GM23338 (cell line): ENCODE results near the gene TCEA2. TPM values are rescaled to one million over a fixed set of nuclear protein-coding genes. Genes with fewer than 3 reads are reported as not detected.

Source experiments
- ATAC-seq: fragments of 200-7000 bp; cut with Tn5 transposase; 3 replicates; pipeline ENCODE4 v1.9.1; 2020
- DNase-seq: peaks from one replicate; pipeline ENCODE4 v3.0.0-alpha.2; 2015; ENCODE audit warnings: low spot score
- H2AFZ ChIP-seq: fragments of 200-600 bp; sonication (generic); 2 replicates; pipeline ENCODE4 v1.8.0; 2016; ENCODE audit warnings: antibody characterized with exemption, mild to moderate bottlenecking, moderate library complexity
- H3F3A ChIP-seq: fragments of 200-600 bp; sonication (generic); replicated peaks from 2 replicates; pipeline ENCODE4 v1.8.0; 2017; ENCODE audit warnings: antibody characterized with exemption, mixed run types, low read depth
- H3K27ac ChIP-seq: fragments of 200-600 bp; sonication (generic); 2 replicates; pipeline ENCODE4 v1.6.1; 2016; ENCODE audit warnings: low read depth
- H3K27me3 ChIP-seq: fragments of 200-600 bp; sonication (generic); 2 replicates; pipeline ENCODE4 v1.8.0; 2016; ENCODE audit warnings: mild to moderate bottlenecking, mixed run types, moderate library complexity; ENCODE audit not compliant: insufficient read depth
- H3K36me3 ChIP-seq: fragments of 200-600 bp; sonication (generic); 2 replicates; pipeline ENCODE4 v1.8.0; 2016; ENCODE audit warnings: mild to moderate bottlenecking; ENCODE audit not compliant: insufficient read depth
- H3K4me1 ChIP-seq: fragments of 200-600 bp; sonication (generic); 2 replicates; pipeline ENCODE4 v1.8.0; 2016; ENCODE audit warnings: mild to moderate bottlenecking, moderate library complexity; ENCODE audit not compliant: insufficient read depth
- H3K4me2 ChIP-seq: fragments of 200-600 bp; sonication (generic); 2 replicates; pipeline ENCODE4 v1.7.1; 2017; ENCODE audit warnings: mixed run types
- H3K4me3 ChIP-seq: fragments of 200-600 bp; sonication (generic); 2 replicates; pipeline ENCODE4 v1.6.1; 2016; ENCODE audit warnings: mixed run types
- H3K79me2 ChIP-seq: fragments of 200-600 bp; sonication (generic); replicated peaks from 2 replicates; pipeline ENCODE4 v1.8.0; 2017; ENCODE audit warnings: mild to moderate bottlenecking; ENCODE audit not compliant: insufficient read depth
- H3K9me2 ChIP-seq: fragments of 200-600 bp; sonication (generic); 2 replicates; pipeline ENCODE4 v1.8.0; 2017; ENCODE audit not compliant: insufficient read depth
- H4K20me1 ChIP-seq: fragments of 200-600 bp; sonication (generic); replicated peaks from 2 replicates; pipeline ENCODE4 v1.8.0; 2017; ENCODE audit warnings: mild to moderate bottlenecking; ENCODE audit not compliant: insufficient read depth
- H3K27ac Mint-ChIP-seq: 2 replicates; pipeline ENCODE4 v1.8.0; 2020; ENCODE audit warnings: inconsistent platforms, mild to moderate bottlenecking, moderate library complexity, mixed read lengths
- H3K27me3 Mint-ChIP-seq: 3 replicates; pipeline ENCODE4 v1.8.0; 2022; ENCODE audit warnings: low read depth, mild to moderate bottlenecking, moderate library complexity, mixed read lengths, inconsistent platforms; ENCODE audit not compliant: insufficient read depth, poor library complexity
- H3K36me3 Mint-ChIP-seq: 3 replicates; pipeline ENCODE4 v1.8.0; 2021; ENCODE audit warnings: low read depth, mild to moderate bottlenecking, inconsistent platforms, moderate library complexity, mixed read lengths
- H3K4me1 Mint-ChIP-seq: 3 replicates; pipeline ENCODE4 v1.8.0; 2020; ENCODE audit warnings: mild to moderate bottlenecking, inconsistent platforms, mixed read lengths
- H3K4me3 Mint-ChIP-seq: 3 replicates; pipeline ENCODE4 v1.8.0; 2021; ENCODE audit warnings: moderate library complexity, mild to moderate bottlenecking, inconsistent platforms, mixed read lengths
- H3K9me3 Mint-ChIP-seq: 3 replicates; pipeline ENCODE4 v1.8.0; 2020; ENCODE audit warnings: moderate library complexity, mild to moderate bottlenecking, inconsistent platforms, mixed read lengths
- CREB1 ChIP-seq: fragments of 250-450 bp; sonication (Bioruptor Pico); IDR thresholded peaks from 2 replicates; pipeline ENCODE4 v1.5.0; 2020; ENCODE audit warnings: low read depth, mild to moderate bottlenecking, moderate library complexity
- CTCF ChIP-seq, 2 experiments: fragments of 200-600 bp in 1 of 2; sonication (generic) in 1 of 2; conservative IDR thresholded peaks; 2 replicates each; pipeline versions ENCODE4 v1.5.1 to v1.6.1; 2016 to 2017; ENCODE audit warnings: antibody characterized with exemption in 2 of 2, low read depth in 2 of 2, mild to moderate bottlenecking in 2 of 2, moderate library complexity in 1 of 2
- ETS1 ChIP-seq: IDR thresholded peaks from 2 replicates; pipeline ENCODE4 v1.6.1; 2016; ENCODE audit warnings: antibody characterized with exemption
- EZH2 ChIP-seq: fragments of 200-600 bp; sonication (generic); IDR thresholded peaks from one replicate; pipeline ENCODE4 v1.8.0; 2017; ENCODE audit warnings: antibody characterized with exemption, mild to moderate bottlenecking, low read depth; ENCODE audit not compliant: unreplicated experiment
- EZH2phosphoT487 ChIP-seq: fragments of 200-600 bp; sonication (generic); IDR thresholded peaks from one replicate; pipeline ENCODE4 v1.8.1; 2018; ENCODE audit warnings: antibody characterized with exemption; ENCODE audit not compliant: unreplicated experiment
- JUNB ChIP-seq: IDR thresholded peaks from one replicate; pipeline ENCODE4 v1.6.1; 2016; ENCODE audit warnings: antibody characterized with exemption; ENCODE audit not compliant: unreplicated experiment
- NANOG ChIP-seq: IDR thresholded peaks from 2 replicates; pipeline ENCODE4 v1.6.1; 2016; ENCODE audit warnings: antibody characterized with exemption, borderline replicate concordance
- POLR2AphosphoS5 ChIP-seq: IDR thresholded peaks from 2 replicates; pipeline ENCODE4 v1.6.1; 2016; ENCODE audit warnings: antibody characterized with exemption, low read depth
- REST ChIP-seq: IDR thresholded peaks from one replicate; pipeline ENCODE4 v1.6.1; 2018; ENCODE audit warnings: antibody characterized with exemption; ENCODE audit not compliant: unreplicated experiment
- STAT1 ChIP-seq: IDR thresholded peaks from one replicate; pipeline ENCODE4 v1.6.1; 2016; ENCODE audit warnings: antibody characterized with exemption; ENCODE audit not compliant: unreplicated experiment
- ZNF114 ChIP-seq: fragments of 250-450 bp; sonication (Bioruptor Pico); IDR thresholded peaks from 2 replicates; pipeline ENCODE4 v1.5.0; 2020; ENCODE audit warnings: mild to moderate bottlenecking, moderate library complexity
- ZNF331 ChIP-seq: fragments of 250-450 bp; sonication (Bioruptor Pico); IDR thresholded peaks from 2 replicates; pipeline ENCODE4 v1.5.0; 2020; ENCODE audit warnings: low read depth, mild to moderate bottlenecking, moderate library complexity
- ZNF462 ChIP-seq: fragments of 250-450 bp; sonication (Bioruptor Pico); IDR thresholded peaks from 2 replicates; pipeline ENCODE4 v1.5.0; 2020; ENCODE audit warnings: mild to moderate bottlenecking, moderate library complexity
- polyA plus RNA-seq: library from polyadenylated mRNA; unstranded; fragments of >200 nt; fragmentation: Nextera tagmentation; extraction: Ambion mirVana; gene quantifications from 2 replicates; pipeline ENCODE4 v1.2.1, GENCODE V29; 2016
- total RNA-seq: library from RNA; depleted of rRNA; stranded (reverse); fragments of >200 nt; shearing (Covaris generic); gene quantifications from 2 replicates; pipeline ENCODE4 v1.2.3, GENCODE V29; 2014

The TCEA2 gene
- total and polyA plus RNA-seq, 2 experiments from 2014 or later, result 21.0 to 54.4 TPM

GRCh38 chr20:64091340-64091739, 28.3 kb downstream of the TCEA2 start:
- Histone ChIP-seq H4K20me1 (no peaks in the 10 kb centered on the region), H2AFZ (no peak overlapping the region), H3K27ac (no peak overlapping the region), H3K4me2 (no peak overlapping the region), H3K36me3 (no peaks in the 10 kb centered on the region), H3F3A (no peaks in the 10 kb centered on the region), H3K4me3 (no peak overlapping the region), H3K79me2 (no peaks in the 10 kb centered on the region), H3K9me2 (no peaks in the 10 kb centered on the region), H3K27me3 (no peaks in the 10 kb centered on the region), H3K4me1 (no peaks in the 10 kb centered on the region)
- DNase-seq (no peak), ATAC-seq (no peak)
- no peak for TF ChIP-seq ZNF462
- TF ChIP-seq CTCF (conservative IDR thresholded peaks at IDR 0.05; ENCODE audit: low read depth in 2 of 2), result no peak
- TF ChIP-seq CREB1 (CRISPR knock-in tag), result no peak
- TF ChIP-seq JUNB, result no peak
- no peak for TF ChIP-seq REST
- no peak for TF ChIP-seq ZNF331 (CRISPR knock-in tag)
- TF ChIP-seq POLR2AphosphoS5, result no peak
- no peak for TF ChIP-seq ZNF114
- TF ChIP-seq STAT1, result no peak
- no peak for TF ChIP-seq NANOG
- TF ChIP-seq EZH2, result no peak
- no peak for TF ChIP-seq ETS1
- no peak for TF ChIP-seq EZH2phosphoT487
- Mint-ChIP-seq H3K27ac (no peak overlapping the region), H3K4me1 (peaks cover 7% of the 10 kb centered on the region), H3K9me3 (no peaks in the 10 kb centered on the region; the same call in 2 of the 3 replicates), H3K36me3 (no peaks in the 10 kb centered on the region; the same call in 2 of the 3 replicates), H3K27me3 (peaks cover 12% of the 10 kb centered on the region), H3K4me3 (no peak overlapping the region; the same call in 2 of the 3 replicates)
